Spleen (tissue), 11 donors: Measurements from ENCODE around the gene GNAI1. TPM values are rescaled to one million over a fixed set of nuclear protein-coding genes. Genes with fewer than 3 reads are reported as not detected.

Experiments used
- DNase-seq: peaks from one replicate; pipeline ENCODE4 v3.0.0-alpha.2; 2020
- H3K27ac ChIP-seq, 8 donors: fragments of 200-600 bp; sonication (generic) in 7 of 8; 1 replicate in 4 of 8; 2 replicates in 4 of 8; pipeline versions ENCODE4 v1.5.0 to v1.8.0; 2016 to 2021; ENCODE audit warnings: inconsistent platforms in 4 of 8, mild to moderate bottlenecking in 4 of 8, moderate library complexity in 1 of 8
- H3K27me3 ChIP-seq, 7 donors: fragments of 200-600 bp; sonication (generic) in 6 of 7; replicated peaks in 1 of 7; 1 replicate in 4 of 7; 2 replicates in 3 of 7; pipeline versions ENCODE4 v1.5.0 to v1.8.0; 2016 to 2021; ENCODE audit warnings: inconsistent platforms in 3 of 7, mild to moderate bottlenecking in 1 of 7
- H3K36me3 ChIP-seq, 6 donors: fragments of 200-600 bp; sonication (generic) in 5 of 6; 1 replicate in 4 of 6; 2 replicates in 2 of 6; pipeline versions ENCODE4 v1.5.0 to v1.8.0; 2016 to 2021; ENCODE audit warnings: inconsistent platforms in 2 of 6
- H3K4me1 ChIP-seq, 6 donors: fragments of 200-600 bp; sonication (generic) in 5 of 6; 1 replicate in 3 of 6; 2 replicates in 3 of 6; pipeline versions ENCODE4 v1.5.0 to v1.8.0; 2016 to 2021; ENCODE audit warnings: inconsistent platforms in 3 of 6
- H3K4me3 ChIP-seq, 8 donors: fragments of 200-600 bp; sonication (generic) in 7 of 8; 1 replicate in 4 of 8; 2 replicates in 4 of 8; pipeline versions ENCODE4 v1.5.0 to v1.8.0; 2016 to 2021; ENCODE audit warnings: inconsistent platforms in 4 of 8, mild to moderate bottlenecking in 4 of 8, moderate library complexity in 2 of 8
- H3K9me3 ChIP-seq, 8 donors: fragments of 200-600 bp; sonication (generic) in 7 of 8; 1 replicate in 4 of 8; 2 replicates in 4 of 8; pipeline versions ENCODE4 v1.5.0 to v1.8.0; 2016 to 2021; ENCODE audit warnings: inconsistent platforms in 4 of 8
- CTCF ChIP-seq, 11 experiments: fragments of 200-600 bp in 7 of 11; fragments of 450-650 bp in 4 of 11; sonication (generic) in 4 of 11; IDR thresholded peaks in 8 of 11; conservative IDR thresholded peaks in 3 of 11; 1 replicate in 7 of 11; 2 replicates in 4 of 11; pipeline versions ENCODE4 v1.4.0 to v1.8.0; 2016 to 2021; ENCODE audit warnings: antibody characterized with exemption in 11 of 11, inconsistent platforms in 4 of 11, mild to moderate bottlenecking in 1 of 11
- POLR2A ChIP-seq, 3 donors: fragments of 450-650 bp; IDR thresholded peaks; one replicate each; pipeline ENCODE4 v1.5.1; 2017; ENCODE audit warnings: antibody characterized with exemption in 3 of 3, mild to moderate bottlenecking in 1 of 3
- POLR2AphosphoS5 ChIP-seq, 3 donors: sonication (generic); formaldehyde crosslinking; IDR thresholded peaks; one replicate each; pipeline ENCODE4 v1.5.1; 2017; ENCODE audit warnings: antibody characterized with exemption in 3 of 3
- WGBS, 5 donors: extraction: QIAGEN DNeasy Blood & Tissue Kit in 3 of 5; methylation state at CpG; one replicate each; pipeline versions ENCODE4 v1.1.5 to v1.1.7; 2013 to 2018; 5-methylcytosine and 5-hydroxymethylcytosine counted together
- intact Hi-C: fragments of 100-400 bp; cut with DNase I; formaldehyde crosslinking; loops from one replicate; pipeline ENCODE4 v1.15.0; 2023; ENCODE audit warnings: low total_unique reads
- polyA plus RNA-seq, 3 donors: library from polyadenylated mRNA; stranded (reverse); fragments of 200-250 nt; gene quantifications; one replicate each; pipeline ENCODE4 v1.2.1, GENCODE V29; 2013
- total RNA-seq, 7 donors: library from RNA; depleted of rRNA in 3 of 7; stranded (reverse); fragments of >200 nt in 3 of 7; fragmentation: NEBNext Ultra II Directional in 4 of 7; extraction: Animal tissue kit (Norgen Biotek cat#: 25700) in 4 of 7; gene quantifications; one replicate each; pipeline versions ENCODE4 v1.1.0 to v1.2.1, GENCODE V29; 2016 to 2021
- donor health status: healthy with polysubstance abuse.
- donor health status: DM: no; HTN: no; CAD: no; lungs with moderate emphysema.
- donor health status: DM: no; HTN: no; CAD: no.
- donor health status: Bipolar disorder and iron deficiency.
- donor health status: healthy.
- donor health status: DM: no; HTN: no; CAD: no.
- donor health status: DM: yes; HTN: yes; CAD: no.

The GNAI1 gene
- total and polyA plus RNA-seq, 10 donors: 2.5 to 16.3 (median 12.2) TPM

GRCh38 chr7:80170445-80170844, 35.8 kb downstream of the GNAI1 start:
- intact Hi-C loops: no loop called here
- WGBS, 5 donors: 61 to 72% (median 63%) methylated on average over 2 of the region's 2 CpGs
- H3K27me3 ChIP-seq: no peaks in the 10 kb centered on the region

GRCh38 chr7:80172387-80172786, 37.8 kb downstream of the GNAI1 start:
- peaks cover 0 to 44% (median 25%) of the 10 kb centered on the region in 8 donors for H3K9me3 ChIP-seq
- 58 to 77% (median 73%) methylated on average over 4 of the region's 4 CpGs for WGBS, 5 donors
- no peak for DNase-seq
- H3K27ac ChIP-seq: no peak overlapping the region
- no peak overlapping the region for H3K4me3 ChIP-seq
- TF ChIP-seq POLR2AphosphoS5 (IDR thresholded peaks at IDR 0.05) (no peak), CTCF (IDR thresholded peaks at IDR 0.05 in 8 of 11, conservative IDR thresholded peaks at IDR 0.05 in 3 of 11) (no peak), POLR2A (IDR thresholded peaks at IDR 0.05) (no peak)
- no peaks in the 10 kb centered on the region for H3K4me1 ChIP-seq
- intact Hi-C loops: no loop called here
- no peaks in the 10 kb centered on the region for H3K27me3 ChIP-seq
- H3K36me3 ChIP-seq: no peaks in the 10 kb centered on the region

More at GRCh38 chr7:80170445-80170844, 35.8 kb downstream of the GNAI1 start:
- DNase-seq: no peak
- Histone ChIP-seq H3K9me3 (peaks cover 0 to 39% (median 25%) of the 10 kb centered on the region in 8 donors), H3K36me3 (no peaks in the 10 kb centered on the region), H3K4me3 (no peak overlapping the region), H3K4me1 (no peaks in the 10 kb centered on the region), H3K27ac (no peak overlapping the region)
- no peak for TF ChIP-seq POLR2A (IDR thresholded peaks at IDR 0.05)
- no peak for TF ChIP-seq CTCF (IDR thresholded peaks at IDR 0.05 in 8 of 11, conservative IDR thresholded peaks at IDR 0.05 in 3 of 11)
- no peak for TF ChIP-seq POLR2AphosphoS5 (IDR thresholded peaks at IDR 0.05)

GRCh38 chr7:80175744-80176143, 41.1 kb downstream of the GNAI1 start:
- Histone ChIP-seq H3K27ac (no peak overlapping the region), H3K4me1 (no peaks in the 10 kb centered on the region), H3K27me3 (no peaks in the 10 kb centered on the region), H3K36me3 (no peaks in the 10 kb centered on the region), H3K4me3 (no peak overlapping the region), H3K9me3 (peaks cover 0 to 29% (median 15%) of the 10 kb centered on the region in 8 donors)
- intact Hi-C loops: no loop called here
- 50 to 83% (median 60%) methylated on average over 1 of the region's 1 CpG for WGBS, 5 donors
- DNase-seq: no peak
- no peak for TF ChIP-seq POLR2A (IDR thresholded peaks at IDR 0.05)
- no peak for TF ChIP-seq POLR2AphosphoS5 (IDR thresholded peaks at IDR 0.05)
- no peak for TF ChIP-seq CTCF (IDR thresholded peaks at IDR 0.05 in 8 of 11, conservative IDR thresholded peaks at IDR 0.05 in 3 of 11)

- 82 to 93% (median 90%) methylated on average over 4 of the region's 4 CpGs for WGBS, 5 donors
- H3K4me3 ChIP-seq: no peak overlapping the region
- H3K36me3 ChIP-seq: no peaks in the 10 kb centered on the region
- H3K27ac ChIP-seq: no peak overlapping the region
- no peak for DNase-seq
- H3K27me3 ChIP-seq: no peaks in the 10 kb centered on the region
- no peak for TF ChIP-seq POLR2AphosphoS5 (IDR thresholded peaks at IDR 0.05)
- no peak for TF ChIP-seq CTCF (IDR thresholded peaks at IDR 0.05 in 8 of 11, conservative IDR thresholded peaks at IDR 0.05 in 3 of 11)
- TF ChIP-seq POLR2A (IDR thresholded peaks at IDR 0.05): no peak
- intact Hi-C loops: no loop called here
- no peaks in the 10 kb centered on the region for H3K9me3 ChIP-seq
- H3K4me1 ChIP-seq: no peaks in the 10 kb centered on the region
Observed at GRCh38 chr7:80181411-80181810, 46.8 kb downstream of the GNAI1 start.
